ENCODE data around the gene BCL2L12. TPM values are rescaled to one million over a fixed set of nuclear protein-coding genes. Genes with fewer than 3 reads are reported as not detected.

The BCL2L12 gene
- total and polyA plus RNA-seq, 2 of the 13 experiments (the other 11 are each of a cell fraction or from before 2014, with no cell fraction given) = 26.8 to 40.8 TPM

GRCh38 chr19:49677231-49677900 lies 11.6 kb downstream of the BCL2L12 start, which contains the start of gene PRMT1 (continued):
- TF ChIP-seq AGO1 (IDR thresholded peaks at IDR 0.05; ENCODE audit: low read depth, low read length, poor library complexity, severe bottlenecking) = peak; percentile 48
- TF ChIP-seq ZNF274 (CRISPR knock-in tag; IDR thresholded peaks at IDR 0.05) = no peak
- TF ChIP-seq PPARG (CRISPR knock-in tag; conservative IDR thresholded peaks at IDR 0.05) = peak; percentile 12; the same call in 1 of the 2 replicates
- TF ChIP-seq ZBTB34 (CRISPR knock-in tag; IDR thresholded peaks at IDR 0.05) = no peak
- TF ChIP-seq PHF5A (CRISPR knock-in tag; IDR thresholded peaks at IDR 0.05; ENCODE audit: low read depth, unreplicated experiment) = no peak
- no peak for TF ChIP-seq SMAD9 (CRISPR knock-in tag; IDR thresholded peaks at IDR 0.05)
- TF ChIP-seq ZNF225 (CRISPR knock-in tag; IDR thresholded peaks at IDR 0.05) = peak; percentile 62; the same call in 1 of the 2 replicates
- peak; percentile 68; the same call in 1 of the 2 replicates for TF ChIP-seq MTERF4 (CRISPR knock-in tag; IDR thresholded peaks at IDR 0.05)
- peak in 1 of 2 experiments; percentile 90; a peak in 2 of 4 replicates for TF ChIP-seq KLF16 (CRISPR knock-in tag; IDR thresholded peaks at IDR 0.05)
- TF ChIP-seq, protein P1, sequence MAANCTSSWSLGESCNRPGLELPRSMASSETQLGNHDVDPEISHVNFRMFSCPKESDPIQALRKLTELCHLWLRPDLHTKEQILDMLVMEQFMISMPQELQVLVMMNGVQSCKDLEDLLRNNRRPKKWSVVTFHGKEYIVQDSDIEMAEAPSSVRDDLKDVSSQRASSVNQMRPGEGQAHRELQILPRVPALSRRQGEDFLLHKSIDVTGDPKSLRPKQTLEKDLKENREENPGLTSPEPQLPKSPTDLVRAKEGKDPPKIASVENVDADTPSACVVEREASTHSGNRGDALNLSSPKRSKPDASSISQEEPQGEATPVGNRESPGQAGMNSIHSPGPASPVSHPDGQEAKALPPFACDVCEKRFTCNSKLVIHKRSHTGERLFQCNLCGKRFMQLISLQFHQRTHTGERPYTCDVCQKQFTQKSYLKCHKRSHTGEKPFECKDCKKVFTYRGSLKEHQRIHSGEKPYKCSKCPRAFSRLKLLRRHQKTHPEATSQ (CRISPR knock-in tag; IDR thresholded peaks at IDR 0.05; ENCODE audit: borderline replicate concordance) = peak; percentile 43; the same call in 1 of the 2 replicates
- TF ChIP-seq GTF2F1 (IDR thresholded peaks at IDR 0.05; ENCODE audit: low read length) = 0 out of 2 replicates have a peak, but pooled peaks have one; percentile 58
- peak; percentile 77 for TF ChIP-seq HNRNPK (IDR thresholded peaks at IDR 0.05; ENCODE audit: low read depth, low read length, poor library complexity, severe bottlenecking)
- peak; percentile 85; the same call in 1 of the 2 replicates for TF ChIP-seq ZNF678 (CRISPR knock-in tag; IDR thresholded peaks at IDR 0.05)
- TF ChIP-seq ZNF543 (CRISPR knock-in tag; IDR thresholded peaks at IDR 0.05) = 0 out of 2 replicates have a peak, but pooled peaks have one; percentile 61
- TF ChIP-seq MTA1 (CRISPR knock-in tag; IDR thresholded peaks at IDR 0.05; ENCODE audit: borderline replicate concordance) = peak; percentile 52; the same call in 1 of the 2 replicates
- peak; percentile 58 for TF ChIP-seq MED8 (CRISPR knock-in tag; IDR thresholded peaks at IDR 0.05; ENCODE audit: insufficient replicate concordance)
- TF ChIP-seq ATRX (CRISPR knock-in tag; IDR thresholded peaks at IDR 0.05; ENCODE audit: borderline replicate concordance) = no peak
- TF ChIP-seq, protein P2, sequence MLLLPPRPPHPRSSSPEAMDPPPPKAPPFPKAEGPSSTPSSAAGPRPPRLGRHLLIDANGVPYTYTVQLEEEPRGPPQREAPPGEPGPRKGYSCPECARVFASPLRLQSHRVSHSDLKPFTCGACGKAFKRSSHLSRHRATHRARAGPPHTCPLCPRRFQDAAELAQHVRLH (CRISPR knock-in tag; IDR thresholded peaks at IDR 0.05; ENCODE audit: borderline replicate concordance, low read depth) = peak; percentile 66; the same call in 1 of the 2 replicates
- TF ChIP-seq KDM5B (CRISPR knock-in tag; IDR thresholded peaks at IDR 0.05; ENCODE audit: borderline replicate concordance) = peak; percentile 92
- 0 out of 2 replicates have a peak, but pooled peaks have one; percentile 18 for TF ChIP-seq NCOA2 (CRISPR knock-in tag; IDR thresholded peaks at IDR 0.05)
- peak; percentile 85; the same call in 1 of the 2 replicates for TF ChIP-seq ZBTB26 (CRISPR knock-in tag; IDR thresholded peaks at IDR 0.05; ENCODE audit: borderline replicate concordance)
- peak; percentile 59; the same call in 1 of the 2 replicates for TF ChIP-seq YEATS2 (CRISPR knock-in tag; IDR thresholded peaks at IDR 0.05; ENCODE audit: borderline replicate concordance)
- TF ChIP-seq SSRP1 (CRISPR knock-in tag; IDR thresholded peaks at IDR 0.05) = 0 out of 2 replicates have a peak, but pooled peaks have one; percentile 58
- TF ChIP-seq HDAC2 (CRISPR knock-in tag; IDR thresholded peaks at IDR 0.05) = peak; percentile 48; the same call in 1 of the 2 replicates

Measured in HepG2 (cell line).